Right lobe of liver (tissue), 4 donors: ENCODE measurements around the gene TUBA8.

Experiments
- CTCF ChIP-seq, 4 donors: fragments of 200-600 bp in 3 of 4; fragments of 450-650 bp in 1 of 4; IDR thresholded peaks; one replicate each; pipeline versions ENCODE4 v1.5.1 to v1.8.0; 2016 to 2022; ENCODE audit warnings: antibody characterized with exemption in 4 of 4, mild to moderate bottlenecking in 2 of 4
- POLR2A ChIP-seq: fragments of 450-650 bp; IDR thresholded peaks from one replicate; pipeline ENCODE4 v1.6.1; 2017; ENCODE audit warnings: antibody characterized with exemption, mild to moderate bottlenecking
- donor health status: DM: no; HTN: no; CAD: no.
- donor health status: DM: no; HTN: no; CAD: no.
- donor health status: DM: no; HTN: yes; CAD: no.

GRCh38 chr22:18146389-18146753 is 35.8 kb downstream of the TUBA8 start:
- TF ChIP-seq CTCF (IDR thresholded peaks at IDR 0.05) (no peak), POLR2A (no peak)
